HepG2 (cell line): ENCODE data around the gene HIPK4. TPM values are rescaled to one million over a fixed set of nuclear protein-coding genes. Genes with fewer than 3 reads are reported as not detected.
A peak's percentile ranks its signal among the peaks of the same experiment; 100 is the strongest.

Source experiments
- AHR ChIP-seq: IDR thresholded peaks from 2 replicates; pipeline ENCODE4 v1.6.1; 2018; ENCODE audit warnings: missing genetic modification reagents, missing compliant biosample characterization
- EZH2 ChIP-seq: conservative IDR thresholded peaks from 2 replicates; pipeline ENCODE4 v1.6.1; 2012; ENCODE audit warnings: mild to moderate bottlenecking, low read depth, low read length, moderate library complexity
- IKZF4 ChIP-seq: sonication (generic); formaldehyde crosslinking; IDR thresholded peaks from 2 replicates; pipeline ENCODE4 v1.5.1; 2020; ENCODE audit warnings: borderline replicate concordance, mild to moderate bottlenecking, low read depth, missing genetic modification reagents; ENCODE audit errors: not compliant biosample characterization
- LBX2 ChIP-seq: sonication (generic); formaldehyde crosslinking; IDR thresholded peaks from 2 replicates; pipeline ENCODE4 v1.5.0; 2020; ENCODE audit warnings: missing genetic modification reagents, mild to moderate bottlenecking, borderline replicate concordance
- MTERF4 ChIP-seq: sonication (generic); formaldehyde crosslinking; IDR thresholded peaks from 2 replicates; pipeline ENCODE4 v1.8.0; 2023; ENCODE audit warnings: mild to moderate bottlenecking, missing genetic modification reagents
- MYC ChIP-seq: sonication (generic); formaldehyde crosslinking; IDR thresholded peaks from 2 replicates; pipeline ENCODE4 v1.9.0; 2021; ENCODE audit warnings: missing genetic modification reagents, borderline replicate concordance
- NFKBIZ ChIP-seq: IDR thresholded peaks from 2 replicates; pipeline ENCODE4 v1.6.1; 2018; ENCODE audit warnings: missing genetic modification reagents, missing compliant biosample characterization
- PLRG1 ChIP-seq: fragments of 450-650 bp; conservative IDR thresholded peaks from 2 replicates; pipeline ENCODE4 v1.6.1; 2016
- POGK ChIP-seq: sonication (generic); formaldehyde crosslinking; conservative IDR thresholded peaks from 2 replicates; pipeline ENCODE4 v1.8.0; 2022; ENCODE audit warnings: mild to moderate bottlenecking, moderate library complexity, missing genetic modification reagents
- RCOR2 ChIP-seq: IDR thresholded peaks from 2 replicates; pipeline ENCODE4 v1.6.1; 2016; ENCODE audit warnings: missing biosample characterization, missing genetic modification reagents
- SOX6 ChIP-seq, 2 experiments: fragments of 450-650 bp in 1 of 2; sonication (generic) in 1 of 2; formaldehyde crosslinking in 1 of 2; IDR thresholded peaks; 2 replicates each; pipeline versions ENCODE4 v1.4.0 to v1.6.1; 2017 to 2020; ENCODE audit warnings: antibody characterized with exemption in 1 of 2, mild to moderate bottlenecking in 1 of 2, missing genetic modification reagents in 1 of 2
- STAT5B ChIP-seq: sonication (generic); formaldehyde crosslinking; IDR thresholded peaks from 2 replicates; pipeline ENCODE4 v1.4.0; 2020; ENCODE audit warnings: missing genetic modification reagents
- TARDBP ChIP-seq: sonication (generic); formaldehyde crosslinking; IDR thresholded peaks from 2 replicates; pipeline ENCODE4 v1.8.0; 2022; ENCODE audit warnings: mild to moderate bottlenecking, missing genetic modification reagents
- ZNF232 ChIP-seq: sonication (generic); formaldehyde crosslinking; IDR thresholded peaks from 2 replicates; pipeline ENCODE4 v1.4.0; 2020; ENCODE audit warnings: missing genetic modification reagents, borderline replicate concordance
- ZNF34 ChIP-seq: sonication (generic); formaldehyde crosslinking; IDR thresholded peaks from 2 replicates; pipeline ENCODE4 v1.4.0; 2020; ENCODE audit warnings: mild to moderate bottlenecking, missing genetic modification reagents, borderline replicate concordance
- ZNF460 ChIP-seq: sonication (generic); formaldehyde crosslinking; IDR thresholded peaks from 2 replicates; pipeline ENCODE4 v1.5.1; 2020; ENCODE audit warnings: missing genetic modification reagents, mild to moderate bottlenecking, borderline replicate concordance
- ZNF510 ChIP-seq: sonication (generic); formaldehyde crosslinking; IDR thresholded peaks from 2 replicates; pipeline ENCODE4 v1.4.0; 2020; ENCODE audit warnings: low read depth, mild to moderate bottlenecking, missing genetic modification reagents
- ZNF572 ChIP-seq: sonication (generic); formaldehyde crosslinking; IDR thresholded peaks from 2 replicates; pipeline ENCODE4 v1.5.1; 2020; ENCODE audit warnings: mild to moderate bottlenecking, missing genetic modification reagents
- ZNF615 ChIP-seq: sonication (generic); formaldehyde crosslinking; IDR thresholded peaks from 2 replicates; pipeline ENCODE4 v1.5.0; 2020; ENCODE audit warnings: mild to moderate bottlenecking, missing genetic modification reagents, borderline replicate concordance
- ZNF770 ChIP-seq: sonication (generic); formaldehyde crosslinking; IDR thresholded peaks from 2 replicates; pipeline ENCODE4 v1.5.0; 2020; ENCODE audit warnings: mild to moderate bottlenecking, missing genetic modification reagents
- polyA plus RNA-seq, 8 experiments: library from polyadenylated mRNA; depleted of rRNA in 3 of 8; stranded (reverse) in 7 of 8; unstranded in 1 of 8; fragments of >200 nt; fragmentation: Illumina TruSeq in 4 of 8; extraction: Trizol in 4 of 8; gene quantifications; 2 replicates each; pipeline versions ENCODE4 v1.2.1 to v1.2.3, GENCODE V29; 2011 to 2016; ENCODE audit warnings: low read depth in 4 of 8, missing spikeins in 1 of 8, mixed read lengths in 1 of 8; ENCODE audit not compliant: insufficient read depth in 1 of 8
- total RNA-seq, 5 experiments: library from RNA; depleted of rRNA; stranded (reverse); fragments of >200 nt; fragmentation: Illumina TruSeq; extraction: Trizol; gene quantifications; 2 replicates each; pipeline ENCODE4 v1.2.3, GENCODE V29; 2016; ENCODE audit warnings: low read depth in 1 of 5

HIPK4 gene
- total and polyA plus RNA-seq, 2 of the 13 experiments (the other 11 are each of a cell fraction or from before 2014, with no cell fraction given), result 0.03 TPM; not detected in 1

GRCh38 chr19:40348125-40348913, 41.7 kb downstream of the HIPK4 start, which contains the start of the genes C19orf47 and PLD3 (continued):
- TF ChIP-seq POGK (CRISPR knock-in tag) (peak; percentile 83), MYC (peak; percentile 79; the same call in 1 of the 2 replicates), ZNF510 (CRISPR knock-in tag) (no peak), ZNF770 (CRISPR knock-in tag) (no peak; the same call in 1 of the 2 replicates), ZNF460 (CRISPR knock-in tag) (no peak; the same call in 1 of the 2 replicates), ZNF232 (CRISPR knock-in tag) (no peak), IKZF4 (CRISPR knock-in tag) (no peak), TARDBP (CRISPR knock-in tag) (0 out of 2 replicates have a peak, but pooled peaks have one; percentile 61), MTERF4 (no peak), LBX2 (no peak), EZH2 (no peak), SOX6 (IDR thresholded peaks at IDR 0.05) (no peak), SOX6 (CRISPR knock-in tag; IDR thresholded peaks at IDR 0.05) (peak; percentile 63), NFKBIZ (CRISPR knock-in tag) (no peak), AHR (peak; percentile 78), STAT5B (CRISPR knock-in tag) (no peak), ZNF615 (CRISPR knock-in tag) (no peak), RCOR2 (no peak), PLRG1 (no peak), ZNF572 (CRISPR knock-in tag) (no peak), ZNF34 (CRISPR knock-in tag) (no peak)
